ENCODE measurements around the gene DCDC2C. TPM values are rescaled to one million over a fixed set of nuclear protein-coding genes. Genes with fewer than 3 reads are reported as not detected.
"Not testable (repeated sequence)": the region's sequence is repeated elsewhere in the genome, so short reads cannot be mapped to it uniquely, and the experiment has no call there.

DCDC2C gene
- total RNA-seq, 1 experiment from 2014 or later: not detected

GRCh38 chr2:3659447-3660432 lies 43.6 kb upstream of the DCDC2C start:
- no peaks in the 10 kb centered on the region for H3K4me1 ChIP-seq
- intact Hi-C loops (cut with micrococcal nuclease; ENCODE audit: unreplicated experiment): no loop called here
- H3K9me3 ChIP-seq: no peaks in the 10 kb centered on the region
- no TSS peak for BruUV-seq (replicated peaks)
- no peaks in the 10 kb centered on the region for H3K36me3 ChIP-seq (ENCODE audit: control insufficient read depth, insufficient read depth, low read length)
- Mint-ChIP-seq H3K27ac (ENCODE audit: unreplicated experiment) (no peak overlapping the region), H3K4me1 (ENCODE audit: low read depth, unreplicated experiment) (no peaks in the 10 kb centered on the region), H3K9me3 (ENCODE audit: unreplicated experiment) (no peaks in the 10 kb centered on the region), H3K36me3 (ENCODE audit: insufficient read depth, unreplicated experiment) (no peaks in the 10 kb centered on the region), H3K27me3 (ENCODE audit: insufficient read depth, unreplicated experiment) (no peaks in the 10 kb centered on the region), H3K4me3 (ENCODE audit: unreplicated experiment) (no peak overlapping the region)
- DNase-seq: no peak
- POLR2A ChIA-PET: no interaction called here
- H3K4me3 ChIP-seq (ENCODE audit: low read depth, low read length): no peak overlapping the region
- TF ChIP-seq CTCF (IDR thresholded peaks at IDR 0.05; ENCODE audit: insufficient read depth in 1 of 2, low read depth in 1 of 2, low read length in 1 of 2, severe bottlenecking in 1 of 2, unreplicated experiment in 1 of 2): no peak
- CTCF ChIA-PET: interaction anchor here (0.9 kb wide), 1 partner anchor 32 kb away, joined by 5 read pairs; no protein-coding TSS in a partner anchor
- no peaks in the 10 kb centered on the region for H3K27me3 ChIP-seq (replicated peaks; ENCODE audit: control insufficient read depth, insufficient read depth, low read length)

GRCh38 chr2:3660640-3661039 lies 42.7 kb upstream of the DCDC2C start:
- H3K4me1 Mint-ChIP-seq (ENCODE audit: low read depth, unreplicated experiment); H3K9me3 Mint-ChIP-seq (ENCODE audit: unreplicated experiment); H3K4me1 ChIP-seq; H3K36me3 Mint-ChIP-seq (ENCODE audit: insufficient read depth, unreplicated experiment); H3K4me3 Mint-ChIP-seq (ENCODE audit: unreplicated experiment); CTCF ChIA-PET; H3K27me3 ChIP-seq (replicated peaks; ENCODE audit: control insufficient read depth, insufficient read depth, low read length); DNase-seq; H3K27ac Mint-ChIP-seq (ENCODE audit: unreplicated experiment); H3K9me3 ChIP-seq; intact Hi-C loops (cut with micrococcal nuclease; ENCODE audit: unreplicated experiment); H3K27me3 Mint-ChIP-seq (ENCODE audit: insufficient read depth, unreplicated experiment); H3K36me3 ChIP-seq (ENCODE audit: control insufficient read depth, insufficient read depth, low read length); BruUV-seq (replicated peaks); H3K4me3 ChIP-seq (ENCODE audit: low read depth, low read length); POLR2A ChIA-PET: not testable (repeated sequence)

GRCh38 chr2:3661149-3661660 lies 42.2 kb upstream of the DCDC2C start:
- TF ChIP-seq CTCF (IDR thresholded peaks at IDR 0.05; ENCODE audit: insufficient read depth in 1 of 2, low read depth in 1 of 2, low read length in 1 of 2, severe bottlenecking in 1 of 2, unreplicated experiment in 1 of 2): no peak
- no peaks in the 10 kb centered on the region for H3K4me1 ChIP-seq
- H3K27ac Mint-ChIP-seq (ENCODE audit: unreplicated experiment): no peak overlapping the region
- no peaks in the 10 kb centered on the region for H3K27me3 Mint-ChIP-seq (ENCODE audit: insufficient read depth, unreplicated experiment)
- CTCF ChIA-PET: no interaction called here
- no peak overlapping the region for H3K4me3 ChIP-seq (ENCODE audit: low read depth, low read length)
- H3K9me3 Mint-ChIP-seq (ENCODE audit: unreplicated experiment): no peaks in the 10 kb centered on the region
- POLR2A ChIA-PET: no interaction called here
- H3K36me3 ChIP-seq (ENCODE audit: control insufficient read depth, insufficient read depth, low read length): no peaks in the 10 kb centered on the region
- H3K4me1 Mint-ChIP-seq (ENCODE audit: low read depth, unreplicated experiment): no peaks in the 10 kb centered on the region
- peak in 1 of 2 experiments; percentile 19 for DNase-seq
- no TSS peak for BruUV-seq (replicated peaks)
- H3K9me3 ChIP-seq: no peaks in the 10 kb centered on the region
- no peak overlapping the region for H3K4me3 Mint-ChIP-seq (ENCODE audit: unreplicated experiment)
- no peaks in the 10 kb centered on the region for H3K36me3 Mint-ChIP-seq (ENCODE audit: insufficient read depth, unreplicated experiment)
- intact Hi-C loops (cut with micrococcal nuclease; ENCODE audit: unreplicated experiment): no loop called here
- no peaks in the 10 kb centered on the region for H3K27me3 ChIP-seq (replicated peaks; ENCODE audit: control insufficient read depth, insufficient read depth, low read length)
